ENCODE measurements around the gene SPTBN4.

Gene SPTBN4

DNA sequence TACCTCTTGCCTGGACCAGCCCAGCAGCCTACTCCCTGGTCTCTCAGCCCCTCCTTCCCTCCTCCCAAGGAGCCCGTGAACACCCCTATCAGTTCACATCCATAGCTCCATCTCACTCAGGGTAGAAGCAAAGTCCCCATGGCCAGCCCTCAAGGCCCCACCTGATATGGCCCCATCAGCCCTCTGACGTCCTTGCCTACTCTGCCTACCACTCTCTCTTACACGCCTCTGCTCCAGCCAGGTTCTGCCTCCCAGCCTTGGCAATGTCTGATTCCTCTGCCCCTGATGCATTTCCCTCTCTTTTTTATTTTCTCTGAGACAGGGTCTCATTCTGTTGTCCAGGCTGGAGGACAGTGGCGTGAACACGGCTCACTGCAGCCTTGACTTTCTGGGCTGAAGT lies 14.8 kb upstream of the SPTBN4 start:
- no peak for TF ChIP-seq RAD21 (IDR thresholded peaks at IDR 0.05; ENCODE audit: low read depth)
- TF ChIP-seq YY1 (IDR thresholded peaks at IDR 0.05; ENCODE audit: low read depth): no peak
- no peak for TF ChIP-seq ZBTB7A (IDR thresholded peaks at IDR 0.05; ENCODE audit: low read depth)
- TF ChIP-seq TCF12 (IDR thresholded peaks at IDR 0.05; ENCODE audit: low read depth): no peak
- TF ChIP-seq, protein P1, sequence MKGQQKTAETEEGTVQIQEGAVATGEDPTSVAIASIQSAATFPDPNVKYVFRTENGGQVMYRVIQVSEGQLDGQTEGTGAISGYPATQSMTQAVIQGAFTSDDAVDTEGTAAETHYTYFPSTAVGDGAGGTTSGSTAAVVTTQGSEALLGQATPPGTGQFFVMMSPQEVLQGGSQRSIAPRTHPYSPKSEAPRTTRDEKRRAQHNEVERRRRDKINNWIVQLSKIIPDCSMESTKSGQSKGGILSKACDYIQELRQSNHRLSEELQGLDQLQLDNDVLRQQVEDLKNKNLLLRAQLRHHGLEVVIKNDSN (IDR thresholded peaks at IDR 0.05): no peak
- no peak for TF ChIP-seq CEBPB (IDR thresholded peaks at IDR 0.05)
- no peak for TF ChIP-seq EP300 (IDR thresholded peaks at IDR 0.05; ENCODE audit: borderline replicate concordance)
- TF ChIP-seq TEAD4 (IDR thresholded peaks at IDR 0.05): no peak

DNA sequence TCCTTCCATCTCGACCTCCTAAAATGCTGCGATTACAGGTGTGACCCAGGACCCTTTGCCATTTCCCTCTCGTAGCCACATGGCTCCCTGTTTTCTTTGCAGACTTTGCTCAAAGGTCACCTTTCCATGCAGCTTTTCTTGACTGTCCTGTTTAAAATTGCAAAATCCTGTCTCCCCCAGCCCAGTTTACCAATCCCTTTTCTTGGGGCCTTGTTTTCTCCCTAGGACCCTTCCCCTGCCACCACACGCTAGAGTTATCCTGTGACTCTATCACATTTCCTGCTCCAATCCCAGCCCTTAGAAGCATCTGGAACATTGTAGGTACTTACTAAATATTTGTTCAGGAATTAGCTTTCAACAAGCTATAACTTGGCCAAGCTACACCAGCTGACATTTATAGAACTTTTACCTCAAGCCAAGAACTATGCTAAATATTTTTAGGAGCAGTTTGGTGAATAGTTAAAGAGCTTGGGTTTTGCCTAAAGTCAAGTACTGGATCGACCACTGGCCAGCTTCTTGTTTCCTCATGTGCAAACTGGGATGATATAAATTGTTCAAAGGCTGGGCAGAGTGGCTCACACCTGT lies 13.6 kb upstream of the SPTBN4 start:
- TF ChIP-seq, protein P2, sequence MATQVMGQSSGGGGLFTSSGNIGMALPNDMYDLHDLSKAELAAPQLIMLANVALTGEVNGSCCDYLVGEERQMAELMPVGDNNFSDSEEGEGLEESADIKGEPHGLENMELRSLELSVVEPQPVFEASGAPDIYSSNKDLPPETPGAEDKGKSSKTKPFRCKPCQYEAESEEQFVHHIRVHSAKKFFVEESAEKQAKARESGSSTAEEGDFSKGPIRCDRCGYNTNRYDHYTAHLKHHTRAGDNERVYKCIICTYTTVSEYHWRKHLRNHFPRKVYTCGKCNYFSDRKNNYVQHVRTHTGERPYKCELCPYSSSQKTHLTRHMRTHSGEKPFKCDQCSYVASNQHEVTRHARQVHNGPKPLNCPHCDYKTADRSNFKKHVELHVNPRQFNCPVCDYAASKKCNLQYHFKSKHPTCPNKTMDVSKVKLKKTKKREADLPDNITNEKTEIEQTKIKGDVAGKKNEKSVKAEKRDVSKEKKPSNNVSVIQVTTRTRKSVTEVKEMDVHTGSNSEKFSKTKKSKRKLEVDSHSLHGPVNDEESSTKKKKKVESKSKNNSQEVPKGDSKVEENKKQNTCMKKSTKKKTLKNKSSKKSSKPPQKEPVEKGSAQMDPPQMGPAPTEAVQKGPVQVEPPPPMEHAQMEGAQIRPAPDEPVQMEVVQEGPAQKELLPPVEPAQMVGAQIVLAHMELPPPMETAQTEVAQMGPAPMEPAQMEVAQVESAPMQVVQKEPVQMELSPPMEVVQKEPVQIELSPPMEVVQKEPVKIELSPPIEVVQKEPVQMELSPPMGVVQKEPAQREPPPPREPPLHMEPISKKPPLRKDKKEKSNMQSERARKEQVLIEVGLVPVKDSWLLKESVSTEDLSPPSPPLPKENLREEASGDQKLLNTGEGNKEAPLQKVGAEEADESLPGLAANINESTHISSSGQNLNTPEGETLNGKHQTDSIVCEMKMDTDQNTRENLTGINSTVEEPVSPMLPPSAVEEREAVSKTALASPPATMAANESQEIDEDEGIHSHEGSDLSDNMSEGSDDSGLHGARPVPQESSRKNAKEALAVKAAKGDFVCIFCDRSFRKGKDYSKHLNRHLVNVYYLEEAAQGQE (IDR thresholded peaks at IDR 0.05; ENCODE audit: low read depth): no peak
- TF ChIP-seq CREB1 (IDR thresholded peaks at IDR 0.05; ENCODE audit: low read depth) (no peak), TEAD4 (IDR thresholded peaks at IDR 0.05) (no peak), ZBTB7A (IDR thresholded peaks at IDR 0.05; ENCODE audit: low read depth) (no peak), EGR1 (IDR thresholded peaks at IDR 0.05) (no peak), RAD21 (IDR thresholded peaks at IDR 0.05; ENCODE audit: low read depth) (no peak), YY1 (IDR thresholded peaks at IDR 0.05; ENCODE audit: low read depth) (no peak), TAF1 (IDR thresholded peaks at IDR 0.05; ENCODE audit: low read depth) (no peak), FOXM1 (IDR thresholded peaks at IDR 0.05; ENCODE audit: borderline replicate concordance, low read depth) (no peak), EP300 (IDR thresholded peaks at IDR 0.05; ENCODE audit: borderline replicate concordance) (no peak), NFIC (IDR thresholded peaks at IDR 0.05) (no peak), TCF12 (IDR thresholded peaks at IDR 0.05; ENCODE audit: low read depth) (no peak), CEBPB (IDR thresholded peaks at IDR 0.05) (no peak)
- TF ChIP-seq, protein P1 (IDR thresholded peaks at IDR 0.05): no peak

DNA sequence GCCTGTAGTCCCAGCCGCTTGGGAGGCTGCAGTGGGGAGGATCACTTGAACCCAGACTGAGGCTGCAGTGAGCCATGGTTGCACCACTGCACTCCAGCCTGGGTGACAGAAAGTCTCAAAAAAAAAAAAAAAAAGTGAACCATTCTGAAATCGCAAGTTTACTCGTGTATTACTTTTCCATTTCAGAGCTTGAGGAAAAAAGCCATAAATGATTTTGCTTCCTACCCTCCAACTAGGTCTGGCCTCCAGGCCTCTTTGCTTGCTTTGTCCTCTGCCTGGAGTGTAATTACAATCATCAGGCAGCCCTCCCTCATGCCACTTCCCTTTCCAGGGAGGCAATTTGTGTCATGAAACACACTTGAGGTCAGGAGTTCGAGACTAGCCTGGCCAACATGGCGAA lies 9.8 kb upstream of the SPTBN4 start:
- TF ChIP-seq TCF12 (IDR thresholded peaks at IDR 0.05; ENCODE audit: low read depth) (no peak), RAD21 (IDR thresholded peaks at IDR 0.05; ENCODE audit: low read depth) (no peak), TAF1 (IDR thresholded peaks at IDR 0.05; ENCODE audit: low read depth) (no peak), TEAD4 (IDR thresholded peaks at IDR 0.05) (no peak), YY1 (IDR thresholded peaks at IDR 0.05; ENCODE audit: low read depth) (no peak), FOXM1 (IDR thresholded peaks at IDR 0.05; ENCODE audit: borderline replicate concordance, low read depth) (no peak), CREB1 (IDR thresholded peaks at IDR 0.05; ENCODE audit: low read depth) (no peak), ZBTB7A (IDR thresholded peaks at IDR 0.05; ENCODE audit: low read depth) (no peak), EP300 (IDR thresholded peaks at IDR 0.05; ENCODE audit: borderline replicate concordance) (no peak), NFIC (IDR thresholded peaks at IDR 0.05) (no peak), EGR1 (IDR thresholded peaks at IDR 0.05) (no peak), CEBPB (IDR thresholded peaks at IDR 0.05) (no peak)
- TF ChIP-seq, protein P2 (IDR thresholded peaks at IDR 0.05; ENCODE audit: low read depth): no peak
- TF ChIP-seq, protein P3, sequence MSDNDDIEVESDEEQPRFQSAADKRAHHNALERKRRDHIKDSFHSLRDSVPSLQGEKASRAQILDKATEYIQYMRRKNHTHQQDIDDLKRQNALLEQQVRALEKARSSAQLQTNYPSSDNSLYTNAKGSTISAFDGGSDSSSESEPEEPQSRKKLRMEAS (IDR thresholded peaks at IDR 0.05): no peak
- TF ChIP-seq, protein P1 (IDR thresholded peaks at IDR 0.05): no peak

DNA sequence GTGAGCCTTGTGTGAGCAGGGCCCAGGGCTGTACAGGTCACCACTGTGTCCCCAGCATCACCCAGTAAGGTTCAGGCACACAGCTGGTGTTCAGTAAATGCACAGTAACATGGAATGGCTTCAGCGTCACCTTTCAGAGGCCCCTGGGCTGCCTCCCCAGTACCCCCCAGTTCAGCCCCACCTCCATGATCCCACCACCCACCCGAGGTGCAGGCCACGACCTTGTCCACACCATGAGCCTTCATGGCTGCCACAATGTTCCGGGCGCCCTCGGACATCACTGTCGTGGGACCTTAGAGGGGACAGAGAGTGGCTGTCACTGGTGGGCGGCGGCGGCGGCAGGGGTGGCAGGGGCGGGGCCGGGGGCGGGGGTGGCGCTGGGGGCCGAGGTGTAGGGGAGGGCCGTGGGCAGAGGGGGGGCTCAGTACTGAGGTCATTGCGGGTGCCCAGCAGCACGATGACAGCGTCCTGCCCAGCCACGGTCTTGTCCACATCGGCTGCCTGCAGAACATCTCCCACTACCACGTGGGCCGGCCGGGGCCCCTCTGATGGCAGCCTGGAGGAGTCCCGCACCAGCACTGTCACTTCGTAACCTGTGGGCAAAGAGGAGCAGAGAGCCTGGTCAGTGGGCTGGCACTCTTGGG lies 8.7 kb upstream of the SPTBN4 start:
- TF ChIP-seq EP300 (IDR thresholded peaks at IDR 0.05; ENCODE audit: borderline replicate concordance): no peak
- no peak for TF ChIP-seq RAD21 (IDR thresholded peaks at IDR 0.05; ENCODE audit: low read depth)
- no peak for TF ChIP-seq TAF1 (IDR thresholded peaks at IDR 0.05; ENCODE audit: low read depth)
- no peak for TF ChIP-seq CREB1 (IDR thresholded peaks at IDR 0.05; ENCODE audit: low read depth)
- no peak for TF ChIP-seq EGR1 (IDR thresholded peaks at IDR 0.05)
- TF ChIP-seq NFIC (IDR thresholded peaks at IDR 0.05): no peak
- no peak for TF ChIP-seq ZBTB7A (IDR thresholded peaks at IDR 0.05; ENCODE audit: low read depth)
- no peak for TF ChIP-seq YY1 (IDR thresholded peaks at IDR 0.05; ENCODE audit: low read depth)
- TF ChIP-seq, protein P3 (IDR thresholded peaks at IDR 0.05): no peak
- TF ChIP-seq TCF12 (IDR thresholded peaks at IDR 0.05; ENCODE audit: low read depth): no peak

DNA sequence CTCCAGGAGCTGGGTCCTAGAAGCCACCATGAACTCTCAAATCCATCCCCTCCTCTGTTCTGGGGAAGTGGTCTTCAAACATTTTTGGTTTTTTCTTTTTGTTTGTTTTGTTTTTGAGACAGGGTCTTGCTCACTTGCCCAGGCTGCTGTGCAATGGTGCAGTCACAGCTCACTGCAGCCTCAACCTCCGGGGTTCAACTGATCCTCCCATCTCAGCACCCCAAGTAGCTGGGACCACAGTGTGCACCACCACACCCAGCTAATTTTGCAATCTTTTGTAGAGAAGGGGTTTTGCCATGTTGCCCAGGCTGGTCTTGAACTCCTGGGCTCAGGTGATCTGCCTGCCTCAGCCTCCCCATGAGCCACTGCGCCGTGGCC lies 8.2 kb upstream of the SPTBN4 start:
- TF ChIP-seq, protein P1 (IDR thresholded peaks at IDR 0.05): no peak
- TF ChIP-seq NFIC (IDR thresholded peaks at IDR 0.05): no peak
- TF ChIP-seq YY1 (IDR thresholded peaks at IDR 0.05; ENCODE audit: low read depth): no peak
- no peak for TF ChIP-seq TAF1 (IDR thresholded peaks at IDR 0.05; ENCODE audit: low read depth)
- no peak for TF ChIP-seq CEBPB (IDR thresholded peaks at IDR 0.05)
- no peak for TF ChIP-seq TCF12 (IDR thresholded peaks at IDR 0.05; ENCODE audit: low read depth)
- TF ChIP-seq RAD21 (IDR thresholded peaks at IDR 0.05; ENCODE audit: low read depth): no peak
- TF ChIP-seq, protein P2 (IDR thresholded peaks at IDR 0.05; ENCODE audit: low read depth): no peak
- no peak for TF ChIP-seq TEAD4 (IDR thresholded peaks at IDR 0.05)
- TF ChIP-seq CREB1 (IDR thresholded peaks at IDR 0.05; ENCODE audit: low read depth): no peak
- no peak for TF ChIP-seq ZBTB7A (IDR thresholded peaks at IDR 0.05; ENCODE audit: low read depth)
- TF ChIP-seq, protein P3 (IDR thresholded peaks at IDR 0.05): no peak
- TF ChIP-seq EGR1 (IDR thresholded peaks at IDR 0.05): no peak
- no peak for TF ChIP-seq FOXM1 (IDR thresholded peaks at IDR 0.05; ENCODE audit: borderline replicate concordance, low read depth)
- TF ChIP-seq EP300 (IDR thresholded peaks at IDR 0.05; ENCODE audit: borderline replicate concordance): no peak

All from Ishikawa (cell line).